Naive thymus-derived CD4-positive, alpha-beta T cell (primary cell): ENCODE data around the gene CACNA1C. TPM values are rescaled to one million over a fixed set of nuclear protein-coding genes. Genes with fewer than 3 reads are reported as not detected.

Experiments used
- ATAC-seq: fragments of 150-1000 bp; cut with Tn5 transposase; 2 replicates; pipeline ENCODE4 v1.10.0; 2021; ENCODE audit warnings: mild to moderate bottlenecking, moderate library complexity
- CTCF ChIA-PET: fragments of 350-600 bp; sonication (Branson Sonifier 250); formaldehyde crosslinking; loops from one replicate; lab custom pipeline; 2021; ENCODE audit warnings: antibody characterized with exemption; lab: Charles Lee
- POLR2A ChIA-PET: fragments of 350-600 bp; sonication (Branson Sonifier 250); formaldehyde crosslinking; loops from one replicate; lab custom pipeline; 2021; ENCODE audit warnings: antibody characterized with exemption, inconsistent platforms; lab: Charles Lee
- DNase-seq, 9 donors: peaks; one replicate each; pipeline versions ENCODE4 v3.0.0 to v3.0.0-alpha.2; 2020 to 2022; ENCODE audit warnings: mixed read lengths in 1 of 9
- H3K27ac ChIP-seq: one replicate; pipeline ENCODE4 v1.7.0; 2013; ENCODE audit warnings: mild to moderate bottlenecking, low read depth, low read length, moderate library complexity
- H3K27me3 ChIP-seq, 2 donors: one replicate each; pipeline ENCODE4 v1.7.0; 2013; ENCODE audit warnings: low read length in 2 of 2, mild to moderate bottlenecking in 2 of 2, moderate library complexity in 2 of 2; ENCODE audit not compliant: control insufficient read depth in 2 of 2, insufficient read depth in 2 of 2
- H3K36me3 ChIP-seq, 3 experiments: 1 replicate in 2 of 3; 2 replicates in 1 of 3; pipeline ENCODE4 v1.7.0; 2013; ENCODE audit warnings: low read length in 3 of 3, mild to moderate bottlenecking in 3 of 3, moderate library complexity in 1 of 3; ENCODE audit not compliant: insufficient read depth in 3 of 3, control insufficient read depth in 2 of 3
- H3K4me1 ChIP-seq, 2 donors: one replicate each; pipeline ENCODE4 v1.7.0; 2013; ENCODE audit warnings: low read length in 2 of 2, mild to moderate bottlenecking in 2 of 2, moderate library complexity in 1 of 2; ENCODE audit not compliant: control insufficient read depth in 2 of 2, insufficient read depth in 2 of 2
- H3K4me3 ChIP-seq: 2 replicates; pipeline ENCODE4 v1.7.0; 2013; ENCODE audit warnings: mild to moderate bottlenecking, low read length
- H3K9me3 ChIP-seq, 3 experiments: 1 replicate in 2 of 3; 2 replicates in 1 of 3; pipeline ENCODE4 v1.7.0; 2013; ENCODE audit warnings: low read length in 3 of 3; ENCODE audit not compliant: control insufficient read depth in 2 of 3
- H3K27ac Mint-ChIP-seq, 9 donors: one replicate each; pipeline ENCODE4 v1.8.0; 2020 to 2022; ENCODE audit warnings: mixed read lengths in 9 of 9, mild to moderate bottlenecking in 8 of 9, moderate library complexity in 5 of 9, inconsistent platforms in 2 of 9
- H3K27me3 Mint-ChIP-seq, 5 donors: one replicate each; pipeline ENCODE4 v1.8.0; 2021 to 2022; ENCODE audit warnings: mixed read lengths in 5 of 5, mild to moderate bottlenecking in 1 of 5
- H3K36me3 Mint-ChIP-seq, 5 donors: one replicate each; pipeline ENCODE4 v1.8.0; 2020 to 2022; ENCODE audit warnings: mixed read lengths in 5 of 5, mild to moderate bottlenecking in 3 of 5, inconsistent platforms in 1 of 5
- H3K4me1 Mint-ChIP-seq, 7 donors: one replicate each; pipeline ENCODE4 v1.8.0; 2020 to 2022; ENCODE audit warnings: mixed read lengths in 7 of 7, mild to moderate bottlenecking in 3 of 7, inconsistent platforms in 1 of 7
- H3K4me3 Mint-ChIP-seq, 10 donors: one replicate each; pipeline ENCODE4 v1.8.0; 2020 to 2022; ENCODE audit warnings: mild to moderate bottlenecking in 10 of 10, mixed read lengths in 10 of 10, moderate library complexity in 6 of 10, inconsistent platforms in 2 of 10
- H3K9me3 Mint-ChIP-seq, 11 donors: one replicate each; pipeline ENCODE4 v1.8.0; 2020 to 2022; ENCODE audit warnings: mixed read lengths in 11 of 11, mild to moderate bottlenecking in 4 of 11, inconsistent platforms in 1 of 11, moderate library complexity in 1 of 11
- intact Hi-C, 2 donors: fragments of 100-400 bp; cut with micrococcal nuclease; formaldehyde crosslinking; loops; one replicate each; pipeline ENCODE4 v1.15.1; 2023
- polyA plus RNA-seq, 2 donors: library from polyadenylated mRNA; unstranded; fragments of 300-500 nt; fragmentation: Illumina TruSeq; gene quantifications; one replicate each; pipeline ENCODE4 v1.2.3, GENCODE V29; 2021
- total RNA-seq, 6 experiments: library from RNA in 5 of 6; stranded (reverse) in 5 of 6; gene quantifications; 1 replicate in 5 of 6; 2 replicates in 1 of 6; pipeline ENCODE4 v1.2.3 and lab custom pipeline; 2021 to 2026

Gene CACNA1C
- total and polyA plus RNA-seq, 7 experiments from 2014 or later = 0.04 to 0.48 (median 0.08) TPM

GRCh38 chr12:2309647-2310046, 256.9 kb downstream of the CACNA1C start:
- peaks cover 0 to 3% (median 0%) of the 10 kb centered on the region in 11 donors for H3K9me3 Mint-ChIP-seq
- H3K27me3 ChIP-seq = no peaks in the 10 kb centered on the region
- H3K36me3 Mint-ChIP-seq = no peaks in the 10 kb centered on the region
- no peak overlapping the region for H3K4me3 Mint-ChIP-seq
- intact Hi-C loops = no loop called here
- no peaks in the 10 kb centered on the region for H3K9me3 ChIP-seq
- ChIA-PET POLR2A (no interaction called here), CTCF (no interaction called here)
- H3K36me3 ChIP-seq = no peaks in the 10 kb centered on the region
- H3K27ac ChIP-seq = no peak overlapping the region
- H3K4me1 ChIP-seq = no peaks in the 10 kb centered on the region
- H3K4me1 Mint-ChIP-seq = peaks cover 0 to 2% (median 0%) of the 10 kb centered on the region in 7 donors
- DNase-seq = no peak
- H3K27ac Mint-ChIP-seq = no peak overlapping the region
- no peak overlapping the region for H3K4me3 ChIP-seq
- peaks cover 0 to 12% (median 3%) of the 10 kb centered on the region in 5 donors for H3K27me3 Mint-ChIP-seq
- ATAC-seq = no peak

GRCh38 chr12:2311020-2311778, 258.4 kb downstream of the CACNA1C start:
- H3K36me3 ChIP-seq = no peaks in the 10 kb centered on the region
- Mint-ChIP-seq H3K36me3 (no peaks in the 10 kb centered on the region), H3K9me3 (peaks cover 0 to 3% (median 0%) of the 10 kb centered on the region in 11 donors), H3K4me1 (peaks cover 0 to 2% (median 0%) of the 10 kb centered on the region in 7 donors), H3K27me3 (peaks cover 0 to 12% (median 3%) of the 10 kb centered on the region in 5 donors), H3K27ac (no peak overlapping the region), H3K4me3 (no peak overlapping the region)
- no peak overlapping the region for H3K4me3 ChIP-seq
- POLR2A ChIA-PET = no interaction called here
- CTCF ChIA-PET = no interaction called here
- intact Hi-C loops = no loop called here
- no peaks in the 10 kb centered on the region for H3K9me3 ChIP-seq
- no peak for ATAC-seq
- H3K4me1 ChIP-seq = no peaks in the 10 kb centered on the region
- H3K27me3 ChIP-seq = no peaks in the 10 kb centered on the region
- H3K27ac ChIP-seq = no peak overlapping the region
- DNase-seq = no peak

GRCh38 chr12:2312175-2312574, 259.4 kb downstream of the CACNA1C start:
- no peak for ATAC-seq
- no peak overlapping the region for H3K4me3 ChIP-seq
- no peak overlapping the region for H3K27ac ChIP-seq
- H3K27ac Mint-ChIP-seq = no peak overlapping the region
- no peak for DNase-seq
- intact Hi-C loops = no loop called here
- CTCF ChIA-PET = no interaction called here
- no peaks in the 10 kb centered on the region for H3K36me3 ChIP-seq
- H3K4me1 Mint-ChIP-seq = no peaks in the 10 kb centered on the region
- POLR2A ChIA-PET = no interaction called here
- H3K36me3 Mint-ChIP-seq = no peaks in the 10 kb centered on the region
- no peak overlapping the region for H3K4me3 Mint-ChIP-seq
- H3K4me1 ChIP-seq = no peaks in the 10 kb centered on the region
- H3K9me3 Mint-ChIP-seq = peaks cover 0 to 3% (median 0%) of the 10 kb centered on the region in 11 donors
- no peaks in the 10 kb centered on the region for H3K9me3 ChIP-seq
- peaks cover 0 to 12% (median 3%) of the 10 kb centered on the region in 5 donors for H3K27me3 Mint-ChIP-seq
- no peaks in the 10 kb centered on the region for H3K27me3 ChIP-seq

GRCh38 chr12:2312770-2313169, 260.0 kb downstream of the CACNA1C start:
- H3K27ac Mint-ChIP-seq = no peak overlapping the region
- ATAC-seq = no peak
- no peaks in the 10 kb centered on the region for H3K36me3 Mint-ChIP-seq

DNA sequence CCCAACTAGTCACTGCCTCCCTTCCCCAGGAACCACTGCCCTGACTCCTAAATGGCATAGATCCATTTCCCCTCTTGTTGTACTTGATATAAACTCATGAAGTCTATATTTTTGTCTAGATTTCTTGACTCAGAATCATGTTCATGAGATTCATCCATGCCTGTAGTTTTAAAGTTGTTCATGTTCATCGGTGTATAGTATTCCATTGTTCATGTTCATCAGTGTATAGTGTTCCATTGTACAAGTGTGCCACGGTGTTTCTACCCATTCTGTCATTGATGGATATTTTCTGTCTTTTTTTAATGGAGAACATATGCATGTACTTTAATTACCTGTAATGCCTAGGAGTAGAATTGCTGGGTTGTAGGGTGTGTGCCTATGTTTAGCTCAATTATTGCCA, 261.7 kb downstream of the CACNA1C start:
- intact Hi-C loops = no loop called here
- Mint-ChIP-seq H3K9me3 (peaks cover 0 to 3% (median 0%) of the 10 kb centered on the region in 11 donors), H3K4me1 (no peaks in the 10 kb centered on the region), H3K4me3 (no peak overlapping the region), H3K36me3 (no peaks in the 10 kb centered on the region), H3K27me3 (peaks cover 0 to 8% (median 3%) of the 10 kb centered on the region in 5 donors), H3K27ac (no peak overlapping the region)
- H3K4me1 ChIP-seq = no peaks in the 10 kb centered on the region
- ChIA-PET CTCF (no interaction called here), POLR2A (no interaction called here)
- no peaks in the 10 kb centered on the region for H3K9me3 ChIP-seq
- no peaks in the 10 kb centered on the region for H3K36me3 ChIP-seq
- ATAC-seq (no peak), DNase-seq (no peak)
- H3K4me3 ChIP-seq = no peak overlapping the region
- no peaks in the 10 kb centered on the region for H3K27me3 ChIP-seq
- no peak overlapping the region for H3K27ac ChIP-seq

More at GRCh38 chr12:2312770-2313169, 260.0 kb downstream of the CACNA1C start:
- H3K4me1 Mint-ChIP-seq = no peaks in the 10 kb centered on the region
- Histone ChIP-seq H3K27me3 (no peaks in the 10 kb centered on the region), H3K4me3 (no peak overlapping the region), H3K9me3 (no peaks in the 10 kb centered on the region), H3K4me1 (no peaks in the 10 kb centered on the region), H3K27ac (no peak overlapping the region), H3K36me3 (no peaks in the 10 kb centered on the region)
- peaks cover 0 to 12% (median 3%) of the 10 kb centered on the region in 5 donors for H3K27me3 Mint-ChIP-seq
- DNase-seq = no peak
- intact Hi-C loops = no loop called here
- no peak overlapping the region for H3K4me3 Mint-ChIP-seq
- H3K9me3 Mint-ChIP-seq = peaks cover 0 to 3% (median 0%) of the 10 kb centered on the region in 11 donors
- ChIA-PET POLR2A (no interaction called here), CTCF (no interaction called here)

DNA sequence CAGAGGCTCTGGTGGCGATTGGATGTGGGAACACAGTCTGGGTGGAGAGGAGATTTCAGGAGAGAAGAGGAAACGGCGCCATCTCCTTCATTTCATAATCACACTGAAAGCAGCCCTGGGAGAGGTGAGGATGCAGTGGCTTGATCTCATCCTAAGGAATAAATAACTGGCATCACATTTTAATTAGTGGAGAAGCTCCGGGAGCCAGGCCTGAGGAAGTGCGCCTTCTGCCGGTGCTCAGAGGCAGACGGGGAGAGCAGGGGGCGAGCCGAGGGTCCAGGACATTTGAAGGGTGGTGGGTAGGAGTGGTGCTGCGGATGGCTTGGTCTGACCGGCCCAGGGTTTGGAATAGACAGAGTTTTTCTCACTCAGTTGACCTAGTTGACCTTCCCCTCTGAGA, 265.0 kb downstream of the CACNA1C start:
- CTCF ChIA-PET = no interaction called here
- POLR2A ChIA-PET = no interaction called here

DNA sequence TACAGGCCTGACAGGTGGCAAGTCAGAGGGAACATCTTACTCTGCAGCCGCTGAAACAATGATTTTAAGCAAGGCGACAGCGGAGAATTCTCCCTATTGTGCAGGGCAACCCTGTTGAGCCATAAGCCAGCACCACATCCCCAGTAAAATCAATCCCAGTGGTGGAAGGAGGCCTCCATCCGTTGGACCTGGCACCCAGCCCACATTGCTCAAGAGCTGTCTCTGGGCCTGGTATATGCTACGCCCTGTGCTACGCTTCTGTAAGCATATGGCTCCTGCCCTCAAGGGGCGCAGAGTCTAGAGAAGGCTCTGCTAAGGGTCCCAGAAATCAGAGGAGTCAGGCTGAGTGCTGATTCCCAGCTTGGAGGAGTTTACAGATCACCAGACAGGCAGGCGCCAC, 265.5 kb downstream of the CACNA1C start:
- H3K4me3 ChIP-seq = no peak overlapping the region
- no peaks in the 10 kb centered on the region for H3K36me3 ChIP-seq
- no peaks in the 10 kb centered on the region for H3K27me3 ChIP-seq
- peaks cover 13 to 28% (median 17%) of the 10 kb centered on the region in 5 donors for H3K27me3 Mint-ChIP-seq
- no peaks in the 10 kb centered on the region for H3K9me3 ChIP-seq
- POLR2A ChIA-PET = no interaction called here
- no peaks in the 10 kb centered on the region for H3K36me3 Mint-ChIP-seq
- CTCF ChIA-PET = no interaction called here
- no peak for ATAC-seq
- H3K9me3 Mint-ChIP-seq = peaks cover 0 to 3% (median 0%) of the 10 kb centered on the region in 11 donors
- DNase-seq = no peak
- no peak overlapping the region for H3K27ac Mint-ChIP-seq
- H3K4me3 Mint-ChIP-seq = no peak overlapping the region
- peaks cover 0 to 4% (median 0%) of the 10 kb centered on the region in 7 donors for H3K4me1 Mint-ChIP-seq
- H3K27ac ChIP-seq = no peak overlapping the region
- intact Hi-C loops = no loop called here
- H3K4me1 ChIP-seq = no peaks in the 10 kb centered on the region

More for the DNA sequence above, 265.0 kb downstream of the CACNA1C start:
- Histone ChIP-seq H3K36me3 (no peaks in the 10 kb centered on the region), H3K4me3 (no peak overlapping the region), H3K9me3 (no peaks in the 10 kb centered on the region), H3K27me3 (no peaks in the 10 kb centered on the region), H3K4me1 (no peaks in the 10 kb centered on the region), H3K27ac (no peak overlapping the region)
- peaks cover 0 to 1% (median 0%) of the 10 kb centered on the region in 7 donors for H3K4me1 Mint-ChIP-seq
- H3K9me3 Mint-ChIP-seq = peaks cover 0 to 3% (median 0%) of the 10 kb centered on the region in 11 donors
- ATAC-seq (no peak), DNase-seq (no peak)
- H3K27ac Mint-ChIP-seq = peak overlapping the region in 1 of 9 donors; percentile 17
- intact Hi-C loops = no loop called here
- H3K27me3 Mint-ChIP-seq = peaks cover 8 to 23% (median 12%) of the 10 kb centered on the region in 5 donors
- H3K4me3 Mint-ChIP-seq = no peak overlapping the region
- H3K36me3 Mint-ChIP-seq = no peaks in the 10 kb centered on the region
